Vagina (tissue), 2 donors: Measurements from ENCODE around the gene SLC2A9.

Source experiments
- CTCF ChIP-seq, 3 experiments: fragments of 450-650 bp in 2 of 3; fragments of 200-600 bp in 1 of 3; sonication (generic) in 1 of 3; IDR thresholded peaks; one replicate each; pipeline ENCODE4 v1.5.1; 2017 to 2019; ENCODE audit warnings: antibody characterized with exemption in 3 of 3, mild to moderate bottlenecking in 2 of 3, moderate library complexity in 2 of 3
- POLR2A ChIP-seq, 2 donors: fragments of 450-650 bp; IDR thresholded peaks; one replicate each; pipeline ENCODE4 v1.6.1; 2017; ENCODE audit warnings: antibody characterized with exemption in 2 of 2, mild to moderate bottlenecking in 2 of 2, moderate library complexity in 2 of 2
- POLR2AphosphoS5 ChIP-seq, 2 donors: sonication (generic); formaldehyde crosslinking; IDR thresholded peaks; one replicate each; pipeline ENCODE4 v1.9.0; 2017; ENCODE audit warnings: antibody characterized with exemption in 2 of 2, mild to moderate bottlenecking in 2 of 2, low read depth in 1 of 2; ENCODE audit not compliant: insufficient read depth in 1 of 2

- TF ChIP-seq CTCF (IDR thresholded peaks at IDR 0.05) (no peak), POLR2A (IDR thresholded peaks at IDR 0.05) (no peak), POLR2AphosphoS5 (IDR thresholded peaks at IDR 0.05; ENCODE audit: insufficient read depth in 1 of 2, low read depth in 1 of 2) (no peak)
Measured at GRCh38 chr4:10053635-10054453, 32.5 kb upstream of the SLC2A9 start.
